Natural killer cell treated with Interleukin-12 subunit alpha and Interleukin-12 subunit beta and Interleukin-15 and Interleukin-18, amount 100 ng/mL, for 72 hours (primary cell): ENCODE data around the gene NR6A1. TPM values are rescaled to one million over a fixed set of nuclear protein-coding genes. Genes with fewer than 3 reads are reported as not detected.

Experiments
- ATAC-seq, 2 donors: fragments of 150-1000 bp; cut with Tn5 transposase in 1 of 2; sonication (Bioruptor Pico), chemical (Tn5 transposase) in 1 of 2; 2 replicates each; pipeline ENCODE4 v1.10.0; 2021
- DNase-seq: peaks from one replicate; pipeline ENCODE4 v3.0.0; 2022; ENCODE audit warnings: low spot score
- H3K27ac Mint-ChIP-seq, 2 donors: 1 replicate in 1 of 2; 2 replicates in 1 of 2; pipeline ENCODE4 v1.8.0; 2022; ENCODE audit warnings: mixed read lengths in 2 of 2, mild to moderate bottlenecking in 1 of 2, moderate library complexity in 1 of 2
- H3K27me3 Mint-ChIP-seq, 2 donors: 1 replicate in 1 of 2; 2 replicates in 1 of 2; pipeline ENCODE4 v1.8.0; 2022; ENCODE audit warnings: mixed read lengths in 2 of 2
- H3K36me3 Mint-ChIP-seq: one replicate; pipeline ENCODE4 v1.8.0; 2022; ENCODE audit warnings: mixed read lengths
- H3K4me1 Mint-ChIP-seq, 2 donors: 1 replicate in 1 of 2; 2 replicates in 1 of 2; pipeline ENCODE4 v1.8.0; 2022; ENCODE audit warnings: low read depth in 2 of 2, mixed read lengths in 2 of 2, mild to moderate bottlenecking in 1 of 2
- H3K4me3 Mint-ChIP-seq: one replicate; pipeline ENCODE4 v1.8.0; 2022; ENCODE audit warnings: mixed read lengths
- H3K9me3 Mint-ChIP-seq: 2 replicates; pipeline ENCODE4 v1.8.0; 2022; ENCODE audit warnings: mixed read lengths
- total RNA-seq, 2 donors: library from RNA; stranded (reverse); gene quantifications; one replicate each; pipeline ENCODE4 v1.2.3, GENCODE V29; 2022

Gene NR6A1
- total RNA-seq, 2 donors from 2014 or later = 2.0 to 3.8 TPM

DNA sequence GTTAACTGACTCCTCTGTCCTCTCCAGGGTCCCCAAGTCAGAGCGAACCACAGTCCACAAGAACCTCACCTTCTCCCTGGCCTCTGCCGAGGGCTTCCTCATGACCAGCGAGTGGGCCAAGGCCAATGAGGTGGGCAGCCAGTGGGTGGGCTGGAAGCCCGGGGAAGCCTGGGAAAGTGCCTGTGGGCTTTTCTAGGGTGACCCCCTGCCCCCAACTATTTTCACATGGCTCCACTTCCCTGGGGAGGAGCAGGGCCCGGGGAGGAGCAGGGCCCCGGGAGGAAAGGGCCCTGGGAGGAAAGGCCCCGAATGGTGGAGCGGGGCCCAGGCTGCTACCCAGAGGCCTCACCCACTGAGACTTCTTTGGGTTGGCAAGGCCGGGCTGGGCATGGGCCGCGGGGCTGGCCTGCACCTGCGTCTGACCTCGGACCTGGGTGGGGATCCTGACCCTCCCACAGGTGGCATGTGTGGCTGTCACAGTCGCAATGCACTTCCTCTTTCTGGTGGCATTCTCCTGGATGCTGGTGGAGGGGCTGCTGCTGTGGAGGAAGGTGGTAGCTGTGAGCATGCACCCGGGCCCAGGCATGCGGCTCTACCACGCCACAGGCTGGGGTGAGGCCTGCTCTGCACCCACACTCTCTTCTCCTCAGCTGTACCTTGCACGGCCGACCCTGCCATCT lies 302.9 kb downstream of the NR6A1 start:
- H3K27me3 Mint-ChIP-seq = peaks cover 9 to 19% of the 10 kb centered on the region in 2 donors
- no peaks in the 10 kb centered on the region for H3K4me1 Mint-ChIP-seq
- no peaks in the 10 kb centered on the region for H3K36me3 Mint-ChIP-seq
- ATAC-seq (no peak), DNase-seq (peak; percentile 48)
- no peaks in the 10 kb centered on the region for H3K9me3 Mint-ChIP-seq
- no peak overlapping the region for H3K27ac Mint-ChIP-seq
- H3K4me3 Mint-ChIP-seq = no peak overlapping the region

DNA sequence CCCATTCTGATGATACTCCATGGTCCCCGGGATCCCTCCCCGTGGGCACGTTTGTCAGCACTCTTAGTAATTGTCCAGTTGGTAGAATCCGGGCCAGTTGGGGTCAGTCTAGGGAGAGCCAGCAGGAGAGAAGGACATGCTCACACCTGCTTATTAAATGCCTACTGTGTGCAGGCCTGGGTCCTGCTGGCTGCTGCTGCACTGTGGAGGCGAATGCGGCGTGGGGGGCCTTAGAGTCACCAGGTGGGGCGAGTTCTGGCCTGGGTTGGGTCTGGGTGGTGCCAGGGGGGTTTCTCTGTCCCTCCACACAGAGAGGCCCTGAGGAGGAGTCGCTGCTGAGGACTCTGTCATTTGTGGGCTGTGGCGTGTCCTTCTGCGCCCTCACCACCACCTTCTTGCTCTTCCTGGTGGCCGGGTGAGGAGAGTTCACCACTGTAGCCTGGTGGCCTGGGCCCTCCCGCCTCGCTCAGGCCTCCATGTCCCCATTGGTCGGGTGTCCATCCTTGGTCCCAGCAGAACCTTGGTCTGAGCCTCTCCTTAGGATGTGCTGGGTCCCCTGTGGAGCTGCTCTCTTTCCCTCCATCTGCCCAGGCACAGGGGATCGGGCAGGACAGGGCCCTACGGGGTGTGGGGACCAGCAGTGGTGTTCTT lies 303.6 kb downstream of the NR6A1 start:
- Mint-ChIP-seq H3K4me3 (no peak overlapping the region), H3K9me3 (no peaks in the 10 kb centered on the region), H3K27me3 (peaks cover 12 to 25% of the 10 kb centered on the region in 2 donors), H3K4me1 (no peaks in the 10 kb centered on the region), H3K27ac (no peak overlapping the region), H3K36me3 (no peaks in the 10 kb centered on the region)
- peak; percentile 37 for DNase-seq
- no peak for ATAC-seq

Other genes starting within 250 kb of the NR6A1 start
- gene OLFML2A, start 5.8 kb upstream of the NR6A1 start, total RNA-seq = not detected
- not detected for gene WDR38, start 82.1 kb upstream of the NR6A1 start, total RNA-seq
- gene RPL35, start 90.6 kb upstream of the NR6A1 start, total RNA-seq = 1,000 to 10,000 TPM in 1 of 2 donors, 100 to 1,000 TPM in 1; 983 to 1,578 TPM
- gene ARPC5L, start 90.8 kb upstream of the NR6A1 start, total RNA-seq = 100 to 1,000 TPM; 215 to 218 TPM
- 10 to 100 TPM; 22.1 to 22.6 TPM for gene GOLGA1, start 169.8 kb upstream of the NR6A1 start, total RNA-seq